Measurements from ENCODE around the gene TTN.

TTN gene

DNA sequence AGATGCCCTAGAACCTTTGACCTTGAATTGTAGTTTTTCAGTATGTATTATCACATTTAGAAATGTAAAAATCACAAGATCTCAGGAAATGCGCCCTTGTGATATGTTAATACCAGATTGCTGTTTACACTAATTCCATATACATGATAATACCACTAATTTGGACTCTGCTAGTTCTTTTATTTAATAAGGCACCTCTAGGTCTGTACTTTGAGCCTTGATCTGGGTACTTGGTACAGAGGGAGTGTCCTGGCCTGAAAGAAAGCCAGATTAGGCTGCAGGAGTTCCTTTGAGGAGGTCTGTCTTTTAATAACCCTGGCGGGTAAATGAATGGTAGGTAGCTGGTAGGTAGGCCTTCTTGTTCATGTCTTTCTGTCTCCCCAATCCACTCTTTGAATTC is 300.7 kb downstream of the TTN start:
- in situ Hi-C loops (cut with HindIII; ENCODE audit: low sequenced_read_pairs) = no loop called here

DNA sequence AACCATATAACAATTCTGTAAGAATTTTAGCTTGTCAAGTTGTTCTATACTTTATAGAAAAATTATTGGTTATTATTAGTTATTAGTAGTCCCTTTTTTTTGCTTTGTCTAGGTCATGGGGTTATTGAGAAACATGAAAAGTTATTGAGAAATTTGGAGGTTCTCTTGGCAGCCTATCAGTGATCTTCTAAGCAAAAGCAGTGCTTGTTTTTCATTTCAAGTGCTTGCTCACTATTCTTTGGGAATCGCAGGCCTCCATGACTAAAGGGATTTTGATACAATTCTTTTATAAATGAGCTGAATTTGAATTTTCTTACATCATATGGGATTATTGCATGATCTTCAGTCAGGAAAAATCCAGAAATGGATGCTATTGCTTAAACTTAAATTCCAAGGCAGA is 301.1 kb downstream of the TTN start:
- in situ Hi-C loops (cut with HindIII; ENCODE audit: low sequenced_read_pairs) = no loop called here

DNA sequence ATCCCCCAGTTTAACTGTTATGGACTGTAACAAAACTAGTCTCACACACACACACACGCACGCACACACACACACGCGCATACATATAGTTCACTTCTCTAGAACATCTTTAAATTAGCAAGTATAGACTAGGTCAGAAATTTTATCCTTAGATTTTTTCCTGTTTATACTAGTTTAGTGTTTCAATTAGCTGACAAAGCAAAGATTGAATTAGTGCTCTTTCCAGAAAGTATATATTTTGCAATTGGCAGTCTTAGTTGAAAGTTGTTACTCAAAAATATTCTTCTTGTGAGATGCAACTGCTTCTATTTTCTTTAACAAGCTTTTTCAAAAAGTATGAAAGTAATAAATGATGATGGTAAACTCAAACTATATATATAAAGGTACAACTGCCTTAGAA is 304.5 kb downstream of the TTN start:
- in situ Hi-C loops (cut with HindIII; ENCODE audit: low sequenced_read_pairs) = no loop called here

DNA sequence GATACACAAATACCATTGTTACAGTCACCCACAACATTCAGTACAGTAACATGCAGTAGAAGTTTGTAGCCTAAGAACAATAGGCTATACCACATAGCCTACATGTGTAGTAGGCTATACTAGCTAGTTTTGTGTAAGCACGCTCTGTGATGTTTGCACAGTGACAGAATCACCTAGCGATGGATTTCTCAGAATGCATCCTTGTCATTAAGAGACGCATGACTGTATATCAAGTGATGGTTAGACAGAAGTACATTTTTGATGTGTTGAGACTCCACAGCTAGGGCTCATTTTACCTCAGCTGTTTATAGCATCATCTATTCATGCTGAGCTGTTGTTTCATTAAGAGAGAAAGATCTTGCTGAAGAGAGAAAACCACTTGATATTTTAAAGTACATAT is 307.6 kb downstream of the TTN start:
- in situ Hi-C loops (cut with HindIII; ENCODE audit: low sequenced_read_pairs) = loop anchor here (5.0 kb wide), 1 partner anchor 47 kb away; the partner anchor contains the start of genes PJVK and PRKRA

DNA sequence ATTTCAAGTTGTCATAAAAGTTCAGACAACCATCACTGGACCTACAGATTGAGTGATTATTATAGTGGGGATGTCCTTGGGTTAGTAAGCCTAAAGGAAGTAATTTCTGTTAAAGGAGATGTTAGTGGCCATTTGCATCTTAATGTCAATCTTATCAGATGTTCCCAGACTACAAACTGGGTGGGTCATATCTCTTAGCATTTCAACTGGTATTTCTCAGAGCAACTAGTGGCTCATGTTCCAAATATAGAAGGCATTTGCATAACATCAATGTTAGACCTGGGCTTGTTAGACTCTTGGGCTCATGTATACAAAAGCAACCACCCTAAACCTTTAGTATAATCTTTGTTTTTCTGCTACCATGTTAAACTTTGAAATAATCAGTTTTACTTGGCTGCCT is 309.1 kb downstream of the TTN start:
- in situ Hi-C loops (cut with HindIII; ENCODE audit: low sequenced_read_pairs) = loop anchor here (5.0 kb wide), 1 partner anchor 46 kb away; the partner anchor contains the start of genes PJVK and PRKRA

DNA sequence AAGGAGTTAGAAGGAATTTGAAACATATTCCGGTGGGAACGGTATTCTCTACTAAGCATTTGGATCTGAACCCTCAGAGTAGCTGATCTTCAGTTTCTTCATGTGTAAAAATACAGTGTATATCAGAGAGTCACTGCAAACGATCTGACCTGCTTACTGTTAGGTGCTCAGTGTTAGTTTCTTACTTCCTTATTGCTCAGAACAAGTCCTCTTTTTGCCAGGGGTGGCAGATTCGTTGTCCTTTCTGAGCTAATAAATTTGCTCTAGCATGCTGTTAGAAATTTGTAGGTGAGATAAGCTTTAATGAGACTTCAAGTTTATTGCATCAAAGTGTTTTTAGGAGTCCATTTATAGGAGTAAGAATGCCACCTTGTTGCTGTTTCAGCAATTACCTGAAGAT is 311.2 kb downstream of the TTN start:
- in situ Hi-C loops (cut with HindIII; ENCODE audit: low sequenced_read_pairs) = loop anchor here (5.0 kb wide), 1 partner anchor 44 kb away; the partner anchor contains the start of genes PJVK and PRKRA

DNA sequence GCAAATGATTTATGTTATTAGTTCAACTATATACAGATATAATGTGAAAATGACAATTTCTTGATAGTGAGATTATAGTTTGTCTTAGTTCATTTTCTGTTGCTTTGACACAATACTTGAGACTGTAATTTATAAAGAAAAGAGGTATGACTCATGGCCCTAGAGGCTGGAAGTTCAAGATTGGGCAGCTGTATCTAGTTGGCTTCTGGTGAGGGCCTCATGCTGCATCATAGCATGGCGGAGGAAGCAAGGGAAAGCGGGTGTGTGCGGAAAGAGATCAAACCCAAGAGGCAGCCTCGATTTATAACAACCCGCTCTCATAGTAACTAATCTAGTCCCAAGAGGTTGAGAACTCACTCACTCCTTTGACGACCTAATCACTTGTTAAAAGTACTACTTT is 315.6 kb downstream of the TTN start:
- in situ Hi-C loops (cut with HindIII; ENCODE audit: low sequenced_read_pairs) = no loop called here

DNA sequence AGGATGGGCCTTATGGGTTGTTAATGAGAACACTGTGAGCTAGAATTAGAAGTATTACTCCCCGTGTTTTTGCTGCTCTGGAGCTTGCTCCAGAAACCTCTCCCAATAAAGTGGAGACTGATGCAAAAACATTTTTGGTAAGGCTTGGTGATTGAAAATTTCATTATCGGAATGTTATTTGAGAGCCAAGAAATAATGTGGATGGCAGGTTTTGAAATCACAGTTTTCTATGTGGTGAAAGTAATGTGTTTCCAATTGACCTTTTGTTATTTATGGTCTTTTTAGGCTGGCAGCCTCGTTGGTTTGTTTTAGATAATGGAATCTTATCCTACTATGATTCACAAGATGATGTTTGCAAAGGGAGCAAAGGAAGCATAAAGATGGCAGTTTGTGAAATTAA is 321.9 kb downstream of the TTN start:
- in situ Hi-C loops (cut with HindIII; ENCODE audit: low sequenced_read_pairs) = no loop called here

DNA sequence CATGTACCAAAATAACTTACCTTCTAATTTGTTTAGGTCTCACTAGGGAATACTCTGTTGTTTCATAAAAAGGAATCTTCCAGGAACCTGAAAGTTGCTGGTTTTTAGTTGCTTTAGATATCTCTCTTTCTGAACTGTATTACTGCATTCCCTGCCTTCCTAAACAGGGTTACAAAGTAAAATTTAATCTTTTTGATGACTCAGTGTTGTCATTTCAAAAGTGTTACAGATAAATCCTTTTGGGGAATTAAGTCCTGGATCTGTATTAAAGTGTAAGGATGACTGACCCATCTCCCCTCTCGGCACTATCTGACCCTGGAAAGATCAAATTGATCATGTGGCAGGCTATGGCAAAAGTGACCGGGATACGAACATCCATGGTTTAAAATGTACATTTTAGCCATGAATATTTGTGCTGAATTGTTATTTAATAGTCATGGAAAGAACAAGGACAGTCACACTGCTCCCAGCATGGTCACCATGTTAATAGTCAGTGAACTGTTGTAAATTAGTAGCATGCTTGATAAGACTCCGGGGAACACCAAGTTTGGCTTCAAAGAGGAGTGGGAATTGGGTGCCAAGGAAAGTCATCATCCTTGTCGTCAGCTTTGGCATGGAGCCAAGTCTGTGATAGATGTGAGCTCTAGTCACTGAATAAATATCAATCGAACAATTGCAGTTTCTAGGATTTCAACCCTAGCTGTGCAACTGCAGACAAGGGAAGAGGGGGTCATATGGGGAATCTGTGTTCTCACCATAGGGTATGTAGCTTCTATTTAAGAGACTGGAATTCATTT is 322.8 kb downstream of the TTN start:
- in situ Hi-C loops (cut with HindIII; ENCODE audit: low sequenced_read_pairs) = no loop called here

DNA sequence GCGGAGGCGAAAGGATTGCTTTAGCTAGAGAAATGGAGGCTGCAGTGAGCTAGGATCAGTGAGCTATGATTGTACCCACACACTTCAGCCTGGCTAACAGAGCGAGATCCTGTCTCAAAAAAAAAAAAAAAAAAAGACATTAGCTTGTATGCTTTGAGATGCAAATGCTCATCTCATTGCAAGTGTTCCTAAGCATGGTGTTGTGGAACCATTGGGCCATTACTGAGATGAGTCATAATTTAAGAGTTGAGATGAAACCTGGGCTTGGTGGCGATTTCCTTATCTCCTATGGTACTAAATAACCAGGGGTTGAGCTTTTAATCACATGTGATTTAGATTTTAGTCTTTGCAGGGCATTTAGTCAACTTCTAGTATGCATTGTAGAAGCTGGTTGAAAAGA is 324.8 kb downstream of the TTN start:
- in situ Hi-C loops (cut with HindIII; ENCODE audit: low sequenced_read_pairs) = no loop called here

DNA sequence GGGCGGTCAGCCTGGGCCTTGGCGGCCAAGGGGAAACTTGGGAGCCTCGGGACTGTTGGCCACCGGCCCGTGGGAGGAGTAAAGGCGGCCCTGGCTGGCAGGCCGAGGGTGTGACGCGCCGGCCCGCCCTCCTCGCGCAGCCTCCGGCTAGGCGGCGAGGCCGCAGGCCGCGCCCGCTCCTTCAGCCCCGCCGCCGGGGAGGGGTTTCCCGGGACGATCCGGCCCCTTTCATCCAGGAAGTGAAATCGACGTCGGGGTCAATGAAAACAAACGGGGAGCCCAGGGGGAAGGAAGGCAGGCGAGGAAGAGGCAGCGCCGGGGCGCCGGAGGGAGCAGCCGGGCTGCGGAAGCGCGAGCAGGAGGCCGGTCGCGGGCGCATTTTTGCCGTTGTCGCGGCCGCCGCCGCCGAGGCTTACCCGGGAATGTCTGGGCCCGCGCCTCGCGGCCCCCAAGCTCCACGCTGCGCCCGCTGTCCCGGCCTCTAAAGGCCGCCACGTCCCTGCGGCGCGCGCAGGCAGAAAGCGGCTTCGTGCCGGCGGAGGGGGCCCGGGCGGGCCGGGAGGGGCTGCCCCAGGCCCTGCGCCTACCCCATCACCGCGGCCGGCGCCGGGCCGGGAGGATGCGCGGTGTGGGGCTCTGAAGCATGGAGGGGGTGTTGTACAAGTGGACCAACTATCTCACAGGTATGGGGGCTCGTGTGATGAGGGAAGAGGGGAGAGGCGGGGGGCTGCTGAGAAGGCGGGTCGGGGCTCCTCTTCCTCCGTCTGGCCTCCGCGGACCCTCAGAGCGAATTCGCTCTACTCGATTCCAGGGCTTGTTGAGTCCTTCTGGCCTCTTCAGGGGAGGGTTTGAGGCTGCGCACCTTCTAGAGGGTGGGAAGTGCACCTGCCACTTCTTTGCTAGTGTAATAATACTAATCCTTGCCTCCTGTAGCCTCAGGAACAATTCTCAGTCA is 326.7 kb downstream of the TTN start, which contains the start of gene PLEKHA3:
TSS of gene PLEKHA3 (plus strand) at position 231 of the 955 bp plus-strand sequence. CDS start at position 644, 413 bp downstream.
- in situ Hi-C loops (cut with HindIII; ENCODE audit: low sequenced_read_pairs) = no loop called here

DNA sequence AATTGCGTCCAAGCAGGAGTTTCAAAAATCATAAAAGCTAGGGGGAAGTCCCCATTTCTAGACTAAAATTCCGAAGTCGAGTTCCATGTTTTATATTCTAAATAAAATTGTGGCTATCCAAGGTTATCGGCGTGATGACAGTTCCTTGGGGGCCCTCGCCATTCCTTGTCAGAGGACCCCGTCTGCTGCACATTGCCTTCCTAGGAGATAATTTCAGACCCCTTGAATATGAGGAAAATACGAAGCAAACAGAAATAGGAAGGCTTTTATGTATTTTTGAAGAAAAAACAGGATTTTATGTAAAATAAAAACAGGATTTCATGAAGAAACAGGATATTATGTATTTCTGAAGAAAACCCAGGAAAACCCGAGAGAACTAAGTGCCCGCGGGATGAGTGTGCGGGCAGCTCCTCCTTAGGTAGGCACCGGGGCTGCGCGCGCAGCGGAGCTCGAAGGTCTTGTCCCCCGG is 327.4 kb downstream of the TTN start:
- in situ Hi-C loops (cut with HindIII; ENCODE audit: low sequenced_read_pairs) = no loop called here

DNA sequence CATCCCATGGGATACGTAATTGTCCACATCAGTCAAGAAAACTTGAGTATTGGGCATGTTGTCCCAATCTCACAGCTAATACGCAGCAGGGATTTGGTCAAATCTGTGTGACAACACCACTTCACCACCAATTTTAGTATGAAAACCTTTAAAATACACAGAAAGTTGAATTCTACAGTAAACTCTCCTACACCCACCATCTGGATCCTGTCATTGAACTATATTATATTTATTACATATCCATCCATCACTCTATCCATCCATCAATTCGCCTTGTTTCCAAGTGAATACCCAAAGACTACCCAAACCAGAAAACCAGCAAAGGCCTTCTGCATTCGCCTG is 328.0 kb downstream of the TTN start:
- in situ Hi-C loops (cut with HindIII; ENCODE audit: low sequenced_read_pairs) = no loop called here

DNA sequence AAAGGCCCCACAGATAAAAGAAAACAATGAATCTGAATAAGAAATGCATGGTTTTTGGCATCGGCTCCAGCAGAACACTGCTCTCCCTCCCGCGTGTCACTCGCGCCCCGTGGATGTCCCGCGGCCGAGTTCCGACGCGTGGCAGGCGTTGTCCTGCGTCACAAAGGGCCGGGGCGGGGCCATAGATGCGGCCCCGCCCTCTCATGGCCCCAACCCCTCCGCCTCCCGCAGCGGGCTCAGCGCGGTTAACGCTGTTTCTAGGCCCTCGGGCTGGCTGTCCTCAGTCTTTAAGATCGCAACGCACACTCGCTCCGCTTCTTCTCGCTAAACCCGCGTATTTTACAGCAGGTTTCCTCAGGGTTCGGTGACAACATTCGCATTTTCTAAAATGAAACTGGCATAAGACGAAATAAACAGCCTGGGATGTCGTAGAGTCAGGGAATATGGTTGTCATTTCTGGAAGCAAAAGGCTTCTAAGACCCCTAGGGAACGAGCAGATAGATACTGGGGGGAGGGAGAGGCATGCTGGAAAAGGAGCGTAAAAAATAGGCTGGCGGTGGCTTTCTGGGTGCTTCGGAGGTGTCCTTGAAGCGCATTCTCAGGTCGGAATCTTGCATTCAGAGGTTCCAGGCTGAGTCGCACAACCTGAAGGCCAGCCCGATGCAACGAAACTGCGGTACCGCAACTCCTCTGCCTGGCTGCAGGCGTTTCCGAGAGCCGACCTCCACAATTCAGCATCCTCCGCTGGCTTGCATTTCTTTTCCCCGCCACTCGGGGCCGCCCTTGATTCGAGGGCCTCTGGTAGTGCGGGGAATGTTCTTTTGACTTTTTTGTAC is 328.6 kb downstream of the TTN start, which contains the start of gene FKBP7:
TSS of gene FKBP7 (minus strand) at position 162 of the 836 bp plus-strand sequence. CDS start at position 61, 101 bp downstream.
- in situ Hi-C loops (cut with HindIII; ENCODE audit: low sequenced_read_pairs) = no loop called here

DNA sequence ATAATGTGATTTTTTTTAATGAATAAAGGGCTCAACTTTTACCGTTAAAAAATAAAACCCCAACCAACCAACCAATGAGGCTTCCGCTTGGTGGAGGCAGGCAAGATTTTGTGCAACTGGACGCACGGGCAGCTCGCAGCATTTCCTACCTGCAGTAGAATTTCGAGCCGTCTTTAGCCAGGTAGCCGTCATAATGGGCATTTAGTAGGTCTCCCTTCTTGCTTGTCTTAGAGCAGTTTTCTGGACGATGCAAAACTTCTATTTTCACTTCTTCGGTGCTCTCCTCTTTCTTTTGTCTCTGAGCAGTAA is 329.1 kb downstream of the TTN start:
- in situ Hi-C loops (cut with HindIII; ENCODE audit: low sequenced_read_pairs) = no loop called here

DNA sequence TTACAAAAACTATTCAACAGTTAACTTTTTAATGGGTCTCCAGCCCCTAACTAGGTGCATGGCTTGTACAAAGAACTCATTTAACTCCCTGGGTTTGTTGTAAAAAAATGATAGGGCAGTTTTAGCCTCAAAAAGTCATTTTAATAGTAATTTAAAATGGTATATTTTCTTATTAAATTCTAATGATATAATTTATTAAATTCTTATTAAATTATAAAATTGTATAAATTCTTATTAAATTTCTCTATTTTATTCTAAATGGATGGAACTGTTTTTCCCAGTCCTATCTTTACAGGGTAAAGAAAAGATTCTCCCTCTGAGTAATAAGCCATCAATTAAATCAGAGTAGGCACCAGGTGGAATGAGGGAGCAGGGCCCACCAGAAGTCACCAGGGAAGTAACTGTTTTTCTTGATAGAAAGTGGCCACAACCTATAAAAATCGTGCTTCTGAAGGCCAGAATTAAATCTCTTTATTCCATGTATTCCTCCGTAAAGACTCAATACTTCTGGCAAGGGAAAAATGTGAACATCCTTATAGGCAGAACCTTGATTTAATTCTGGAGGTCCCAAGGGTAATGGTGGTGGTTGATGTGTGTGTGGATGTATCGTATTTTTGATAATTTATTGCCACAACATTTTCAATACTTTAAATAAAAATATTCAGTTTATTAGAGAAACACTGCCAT is 329.6 kb downstream of the TTN start:
- in situ Hi-C loops (cut with HindIII; ENCODE audit: low sequenced_read_pairs) = no loop called here

DNA sequence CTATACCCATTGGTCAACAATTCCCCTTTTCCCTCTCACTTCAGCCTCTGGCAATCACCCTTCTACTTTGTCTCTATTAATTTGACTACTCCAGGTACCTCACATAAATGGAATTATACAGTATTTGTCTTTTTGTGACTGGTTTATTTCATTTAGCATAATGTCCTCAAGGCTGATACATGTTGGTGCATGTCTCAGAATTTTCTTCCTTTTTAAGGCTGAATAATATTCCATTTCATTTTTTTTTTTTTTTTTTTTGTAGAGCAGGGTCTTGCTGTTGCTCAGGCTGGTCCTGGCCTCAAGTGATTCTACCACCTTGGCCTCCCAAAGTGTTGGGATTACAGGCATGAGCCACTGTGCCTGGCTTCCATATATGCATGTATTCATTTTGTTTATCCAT is 330.7 kb downstream of the TTN start:
- in situ Hi-C loops (cut with HindIII; ENCODE audit: low sequenced_read_pairs) = no loop called here

Measured in endothelial cell of hepatic sinusoid (primary cell).